Kidney (tissue), 14 donors: Measurements from ENCODE around the gene FMO2. TPM values are rescaled to one million over a fixed set of nuclear protein-coding genes. Genes with fewer than 3 reads are reported as not detected.

ENCODE experiments used
- DNase-seq, 5 donors: peaks; one replicate each; pipeline ENCODE4 v3.0.0-alpha.2; 2013 to 2020
- FAIRE-seq: peaks from 2 replicates; lab custom pipeline; 2012; peaks lifted over from hg19 to GRCh38; lab: Jason Lieb, UNC
- H3K27ac ChIP-seq, 2 donors: one replicate each; pipeline ENCODE4 v1.7.0; 2013; ENCODE audit warnings: low read depth in 2 of 2, low read length in 2 of 2, inconsistent platforms in 1 of 2
- H3K27me3 ChIP-seq: one replicate; pipeline ENCODE4 v1.7.1; 2013; ENCODE audit warnings: low read length, inconsistent platforms; ENCODE audit not compliant: control insufficient read depth, insufficient read depth
- H3K36me3 ChIP-seq, 3 donors: one replicate each; pipeline versions ENCODE4 v1.7.0 to v1.7.1; 2013; ENCODE audit warnings: low read length in 3 of 3, control low read depth in 1 of 3, inconsistent platforms in 1 of 3; ENCODE audit not compliant: insufficient read depth in 3 of 3, control insufficient read depth in 2 of 3
- H3K4me1 ChIP-seq, 3 donors: one replicate each; pipeline versions ENCODE4 v1.7.0 to v1.7.1; 2013; ENCODE audit warnings: low read length in 3 of 3, inconsistent platforms in 1 of 3, low read depth in 1 of 3; ENCODE audit not compliant: control insufficient read depth in 2 of 3, insufficient read depth in 2 of 3
- H3K4me3 ChIP-seq, 3 donors: one replicate each; pipeline versions ENCODE4 v1.7.0 to v1.8.1; 2013; ENCODE audit warnings: low read length in 3 of 3, control low read depth in 1 of 3, inconsistent platforms in 1 of 3
- H3K9ac ChIP-seq, 3 donors: one replicate each; pipeline versions ENCODE4 v1.7.0 to v1.7.1; 2013; ENCODE audit warnings: low read length in 3 of 3, control low read depth in 1 of 3, inconsistent platforms in 1 of 3
- H3K9me3 ChIP-seq, 3 donors: one replicate each; pipeline versions ENCODE4 v1.7.0 to v1.7.1; 2013; ENCODE audit warnings: low read length in 3 of 3, control low read depth in 1 of 3, inconsistent platforms in 1 of 3; ENCODE audit not compliant: control insufficient read depth in 2 of 3, insufficient read depth in 1 of 3
- intact Hi-C: fragments of 100-400 bp; cut with DNase I; formaldehyde crosslinking; loops from one replicate; pipeline ENCODE4 v1.11.1; 2022
- polyA plus RNA-seq: library from polyadenylated mRNA; stranded (reverse); fragments of 350-450 nt; fragmentation: Illumina TruSeq; extraction: RNeasy Lipid Tissue Mini Kit (QIAGEN cat#74804); gene quantifications from one replicate; pipeline ENCODE4 v1.2.3, GENCODE V29; 2014; ENCODE audit warnings: low read depth, low replicate concordance; ENCODE audit not compliant: insufficient read depth
- total RNA-seq: library from RNA; stranded (reverse); fragmentation: NEBNext Ultra II Directional; extraction: Animal tissue kit (Norgen Biotek cat#: 25700); gene quantifications from one replicate; pipeline ENCODE4 v1.2.1, GENCODE V29; 2021
- TF ChIP-seq, protein P1 (sequence below): IDR thresholded peaks from 3 replicates; pipeline ENCODE4 v1.5.1; 2012; ENCODE audit warnings: mild to moderate bottlenecking, moderate library complexity, borderline replicate concordance; ENCODE audit not compliant: insufficient read depth; ENCODE audit errors: extremely low read depth
- donor health status: control.
- donor health status: control.
- donor health status: control.
- donor health status: control.
- donor health status: control.
- donor health status: DM: yes; HTN: yes; CAD: no.
- donor health status: Normal renal cell carcinoma (clear cell type).

Gene FMO2
- total and polyA plus RNA-seq, 2 donors from 2014 or later, result 3.9 to 22.3 TPM

DNA sequence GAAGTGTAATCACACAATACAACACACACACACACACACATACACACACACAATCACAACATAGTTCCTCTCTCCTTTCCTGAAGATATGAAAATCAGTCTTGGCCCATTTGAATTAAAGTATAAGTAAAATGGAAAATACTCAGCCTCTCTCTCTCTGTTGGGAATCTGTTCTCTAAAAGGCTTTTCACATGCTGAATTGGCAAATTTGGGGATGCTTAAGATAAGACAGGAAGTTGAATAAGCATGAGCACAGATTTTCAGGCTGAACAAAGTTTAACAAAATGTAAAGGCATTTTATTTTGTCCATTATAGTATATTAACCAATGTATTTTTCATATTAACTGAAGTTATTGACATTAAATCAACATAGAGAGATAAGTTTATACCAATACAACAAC lies 23.7 kb upstream of the FMO2 start:
- DNase-seq (no peak), FAIRE-seq (no peak)
- Histone ChIP-seq H3K9me3 (no peaks in the 10 kb centered on the region), H3K9ac (no peak overlapping the region), H3K36me3 (no peaks in the 10 kb centered on the region), H3K4me3 (no peak overlapping the region), H3K4me1 (peaks cover 5 to 12% (median 12%) of the 10 kb centered on the region in 3 donors), H3K27ac (peak overlapping the region; percentile 72 to 78), H3K27me3 (no peaks in the 10 kb centered on the region)
- TF ChIP-seq, protein P1, sequence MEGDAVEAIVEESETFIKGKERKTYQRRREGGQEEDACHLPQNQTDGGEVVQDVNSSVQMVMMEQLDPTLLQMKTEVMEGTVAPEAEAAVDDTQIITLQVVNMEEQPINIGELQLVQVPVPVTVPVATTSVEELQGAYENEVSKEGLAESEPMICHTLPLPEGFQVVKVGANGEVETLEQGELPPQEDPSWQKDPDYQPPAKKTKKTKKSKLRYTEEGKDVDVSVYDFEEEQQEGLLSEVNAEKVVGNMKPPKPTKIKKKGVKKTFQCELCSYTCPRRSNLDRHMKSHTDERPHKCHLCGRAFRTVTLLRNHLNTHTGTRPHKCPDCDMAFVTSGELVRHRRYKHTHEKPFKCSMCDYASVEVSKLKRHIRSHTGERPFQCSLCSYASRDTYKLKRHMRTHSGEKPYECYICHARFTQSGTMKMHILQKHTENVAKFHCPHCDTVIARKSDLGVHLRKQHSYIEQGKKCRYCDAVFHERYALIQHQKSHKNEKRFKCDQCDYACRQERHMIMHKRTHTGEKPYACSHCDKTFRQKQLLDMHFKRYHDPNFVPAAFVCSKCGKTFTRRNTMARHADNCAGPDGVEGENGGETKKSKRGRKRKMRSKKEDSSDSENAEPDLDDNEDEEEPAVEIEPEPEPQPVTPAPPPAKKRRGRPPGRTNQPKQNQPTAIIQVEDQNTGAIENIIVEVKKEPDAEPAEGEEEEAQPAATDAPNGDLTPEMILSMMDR, result no peak
- intact Hi-C loops, result no loop called here

DNA sequence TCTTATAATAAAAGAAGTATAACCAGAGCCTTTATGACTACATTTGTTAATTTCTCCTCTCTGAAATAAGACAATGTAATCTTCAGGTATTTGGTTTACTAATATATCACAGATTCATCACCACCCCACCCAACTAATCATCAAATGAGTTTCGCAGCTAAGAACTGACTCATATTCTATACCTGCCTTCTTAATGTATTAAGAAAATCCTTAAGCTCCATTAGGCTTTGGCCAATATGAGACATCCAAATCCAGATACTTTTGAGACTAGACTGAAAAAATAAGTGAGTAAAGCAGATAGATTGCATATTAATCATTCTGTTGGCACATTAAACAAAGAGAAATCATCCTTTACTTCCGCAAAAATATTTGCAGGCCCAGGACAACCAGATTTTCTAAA lies 18.7 kb upstream of the FMO2 start:
- no peak for DNase-seq
- no peaks in the 10 kb centered on the region for H3K36me3 ChIP-seq
- H3K9me3 ChIP-seq, result no peaks in the 10 kb centered on the region
- H3K27me3 ChIP-seq, result no peaks in the 10 kb centered on the region
- intact Hi-C loops, result no loop called here
- no peak overlapping the region for H3K9ac ChIP-seq
- H3K4me1 ChIP-seq, result peaks cover 0 to 4% (median under 1%) of the 10 kb centered on the region in 3 donors
- no peak overlapping the region for H3K27ac ChIP-seq
- TF ChIP-seq, protein P1, result no peak
- FAIRE-seq, result no peak
- H3K4me3 ChIP-seq, result no peak overlapping the region

- no peaks in the 10 kb centered on the region for H3K36me3 ChIP-seq
- intact Hi-C loops, result no loop called here
- DNase-seq, result no peak
- TF ChIP-seq, protein P1, result no peak
- H3K27ac ChIP-seq, result no peak overlapping the region
- no peak overlapping the region for H3K9ac ChIP-seq
- H3K4me1 ChIP-seq, result no peaks in the 10 kb centered on the region
- H3K9me3 ChIP-seq, result no peaks in the 10 kb centered on the region
- no peak overlapping the region for H3K4me3 ChIP-seq
- no peak for FAIRE-seq
- H3K27me3 ChIP-seq, result no peaks in the 10 kb centered on the region
These were observed 17.3 kb upstream of the FMO2 start for GRCh38 chr1:171167785-171168184.

DNA sequence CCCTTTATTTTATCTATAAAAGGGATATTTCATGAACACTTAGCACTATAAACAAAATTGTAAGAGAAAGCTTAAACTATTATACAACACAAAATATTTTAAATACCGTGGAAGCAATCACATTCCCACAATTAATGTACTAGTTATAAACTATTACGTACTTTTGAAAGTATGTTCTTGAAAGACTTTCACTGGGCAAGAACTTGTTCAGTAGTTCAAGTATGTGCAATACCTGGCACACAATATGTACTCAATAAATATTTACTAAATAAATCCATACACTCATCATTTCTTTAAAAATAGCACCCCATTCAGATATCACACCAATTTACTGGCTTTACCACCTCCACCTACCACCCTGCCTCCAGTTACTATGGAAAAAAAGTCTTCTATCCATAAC lies 12.6 kb upstream of the FMO2 start:
- Histone ChIP-seq H3K36me3 (no peaks in the 10 kb centered on the region), H3K9ac (no peak overlapping the region), H3K4me3 (no peak overlapping the region), H3K27me3 (no peaks in the 10 kb centered on the region), H3K9me3 (no peaks in the 10 kb centered on the region), H3K27ac (no peak overlapping the region), H3K4me1 (no peaks in the 10 kb centered on the region)
- intact Hi-C loops, result no loop called here
- DNase-seq, result no peak
- TF ChIP-seq, protein P1, result no peak
- no peak for FAIRE-seq
